CD4-positive, alpha-beta T cell (primary cell): Measurements from ENCODE around the gene SNU13. TPM values are rescaled to one million over a fixed set of nuclear protein-coding genes. Genes with fewer than 3 reads are reported as not detected.

ENCODE experiments used
- ATAC-seq: fragments of 200-7000 bp; cut with Tn5 transposase; one replicate; pipeline ENCODE4 v1.10.0; 2022; ENCODE audit warnings: mild to moderate bottlenecking; ENCODE audit not compliant: poor library complexity
- CTCF ChIA-PET: fragments of 350-600 bp; sonication (Branson Sonifier 250); formaldehyde crosslinking; loops from one replicate; lab custom pipeline; 2021; ENCODE audit warnings: antibody characterized with exemption, inconsistent platforms; lab: Charles Lee
- POLR2A ChIA-PET: fragments of 350-600 bp; sonication (Branson Sonifier 250); formaldehyde crosslinking; loops from one replicate; lab custom pipeline; 2021; ENCODE audit warnings: antibody characterized with exemption, inconsistent platforms; lab: Charles Lee
- DNase-seq, 14 experiments: peaks; one replicate each; pipeline ENCODE4 v3.0.0-alpha.2; 2013 to 2020; ENCODE audit warnings: mixed read lengths in 2 of 14
- H3K27ac ChIP-seq, 2 donors: one replicate each; pipeline versions ENCODE4 v1.5.1 to v1.7.0; 2013; ENCODE audit warnings: low read length in 2 of 2, low read depth in 1 of 2, mild to moderate bottlenecking in 1 of 2
- H3K27me3 ChIP-seq, 2 experiments: 1 replicate in 1 of 2; 2 replicates in 1 of 2; pipeline versions ENCODE4 v1.6.1 to v1.7.0; 2013; ENCODE audit warnings: low read length in 2 of 2, control low read depth in 1 of 2, mild to moderate bottlenecking in 1 of 2, moderate library complexity in 1 of 2; ENCODE audit not compliant: insufficient read depth in 2 of 2, control insufficient read depth in 1 of 2
- H3K36me3 ChIP-seq: one replicate; pipeline ENCODE4 v1.6.1; 2013; ENCODE audit warnings: low read length, control low read depth; ENCODE audit not compliant: insufficient read depth
- H3K4me1 ChIP-seq: one replicate; pipeline ENCODE4 v1.6.1; 2013; ENCODE audit warnings: low read length, control low read depth; ENCODE audit not compliant: insufficient read depth
- H3K4me3 ChIP-seq: one replicate; pipeline ENCODE4 v1.5.1; 2013; ENCODE audit warnings: mild to moderate bottlenecking, low read length, moderate library complexity
- H3K9me3 ChIP-seq, 2 experiments: 1 replicate in 1 of 2; 2 replicates in 1 of 2; pipeline versions ENCODE4 v1.6.1 to v1.7.0; 2013; ENCODE audit warnings: low read length in 2 of 2, mild to moderate bottlenecking in 2 of 2, control low read depth in 1 of 2, moderate library complexity in 1 of 2; ENCODE audit not compliant: control insufficient read depth in 1 of 2, insufficient read depth in 1 of 2
- H3K27ac Mint-ChIP-seq: one replicate; pipeline ENCODE4 v1.8.0; 2020; ENCODE audit warnings: mixed read lengths
- H3K27me3 Mint-ChIP-seq: one replicate; pipeline ENCODE4 v1.8.0; 2021; ENCODE audit warnings: mixed read lengths
- H3K36me3 Mint-ChIP-seq: one replicate; pipeline ENCODE4 v1.8.0; 2021; ENCODE audit warnings: low read depth, mixed read lengths
- H3K4me1 Mint-ChIP-seq: one replicate; pipeline ENCODE4 v1.8.0; 2021; ENCODE audit warnings: low read depth, mixed read lengths
- H3K4me3 Mint-ChIP-seq: one replicate; pipeline ENCODE4 v1.8.0; 2020; ENCODE audit warnings: mild to moderate bottlenecking, mixed read lengths
- H3K9me3 Mint-ChIP-seq: one replicate; pipeline ENCODE4 v1.8.0; 2020; ENCODE audit warnings: mixed read lengths
- CTCF ChIP-seq: fragments of 200-600 bp; IDR thresholded peaks from one replicate; pipeline ENCODE4 v1.8.0; 2022; ENCODE audit warnings: antibody characterized with exemption, mild to moderate bottlenecking
- intact Hi-C, 2 experiments: fragments of 100-400 bp; cut with DNase I in 1 of 2; cut with micrococcal nuclease in 1 of 2; formaldehyde crosslinking; loops; one replicate each; pipeline versions ENCODE4 v1.15.1 to v1.9.0; 2023 to 2025; cut with DNase I, micrococcal nuclease
- total RNA-seq, 174 experiments: library from RNA in 2 of 174; stranded (reverse) in 2 of 174; gene quantifications; one replicate each; pipeline ENCODE4 v1.2.3 and lab custom pipeline; 2021 to 2026

SNU13 gene
- total RNA-seq, 2 experiments from 2014 or later = 134 to 140 TPM

GRCh38 chr22:41681616-41682015, 7.1 kb downstream of the SNU13 start:
- H3K4me3 ChIP-seq = peak overlapping the region; percentile 75
- H3K4me3 Mint-ChIP-seq = peak overlapping the region; percentile 97
- DNase-seq = peak in 3 of 14 experiments; percentile 25 to 59 (median 26)
- no peaks in the 10 kb centered on the region for H3K27me3 ChIP-seq
- H3K36me3 Mint-ChIP-seq = peaks cover 61% of the 10 kb centered on the region
- CTCF ChIA-PET = interaction anchor here (1.6 to 1.9 kb wide), 2 partner anchors 15 kb away, joined by 4 to 7 read pairs; no protein-coding TSS in a partner anchor
- no peaks in the 10 kb centered on the region for H3K9me3 Mint-ChIP-seq
- intact Hi-C loops = loop anchor here in 1 of 2 experiments (5.0 kb wide), 1 partner anchor 59 kb away; the partner anchor contains the start of genes DESI1 and XRCC6
- peak overlapping the region; percentile 98 for H3K27ac Mint-ChIP-seq
- H3K4me1 ChIP-seq = peaks cover 38% of the 10 kb centered on the region
- TF ChIP-seq CTCF = no peak
- peaks cover 52% of the 10 kb centered on the region for H3K4me1 Mint-ChIP-seq
- no peaks in the 10 kb centered on the region for H3K9me3 ChIP-seq
- H3K36me3 ChIP-seq = peaks cover 38% of the 10 kb centered on the region
- ATAC-seq = peak; percentile 15
- POLR2A ChIA-PET = interaction anchor here (1.5 kb wide), 1 partner anchor 15 kb away, joined by 10 read pairs; no protein-coding TSS in a partner anchor
- no peaks in the 10 kb centered on the region for H3K27me3 Mint-ChIP-seq
- peak overlapping the region; percentile 86 to 95 for H3K27ac ChIP-seq

- intact Hi-C loops = no loop called here
- Histone ChIP-seq H3K4me1 (peaks cover 10% of the 10 kb centered on the region), H3K9me3 (no peaks in the 10 kb centered on the region), H3K27ac (no peak overlapping the region), H3K36me3 (peaks cover 73% of the 10 kb centered on the region), H3K27me3 (no peaks in the 10 kb centered on the region), H3K4me3 (no peak overlapping the region)
- TF ChIP-seq CTCF = no peak
- Mint-ChIP-seq H3K4me3 (no peak overlapping the region), H3K27ac (no peak overlapping the region), H3K4me1 (peaks cover 40% of the 10 kb centered on the region), H3K36me3 (peaks cover 83% of the 10 kb centered on the region), H3K9me3 (no peaks in the 10 kb centered on the region), H3K27me3 (no peaks in the 10 kb centered on the region)
- ATAC-seq (no peak), DNase-seq (no peak)
- CTCF ChIA-PET = interaction anchor here (1.5 kb wide), 1 partner anchor 9 kb away, joined by 8 read pairs; no protein-coding TSS in a partner anchor
- POLR2A ChIA-PET = no interaction called here
These were observed 12.5 kb downstream of the SNU13 start for GRCh38 chr22:41676134-41676533.

- peaks cover 71% of the 10 kb centered on the region for H3K36me3 Mint-ChIP-seq
- TF ChIP-seq CTCF = no peak
- ATAC-seq (no peak), DNase-seq (no peak)
- no peaks in the 10 kb centered on the region for H3K9me3 ChIP-seq
- no peaks in the 10 kb centered on the region for H3K27me3 Mint-ChIP-seq
- H3K9me3 Mint-ChIP-seq = no peaks in the 10 kb centered on the region
- intact Hi-C loops = no loop called here
- POLR2A ChIA-PET = no interaction called here
- H3K4me3 ChIP-seq = no peak overlapping the region
- peaks cover 5% of the 10 kb centered on the region for H3K4me1 ChIP-seq
- CTCF ChIA-PET = interaction anchor here (1.5 to 1.9 kb wide), 2 partner anchors 8 to 22 kb away, joined by 4 to 8 read pairs; no protein-coding TSS in a partner anchor
- H3K4me1 Mint-ChIP-seq = peaks cover 28% of the 10 kb centered on the region
- H3K27ac ChIP-seq = no peak overlapping the region
- no peaks in the 10 kb centered on the region for H3K27me3 ChIP-seq
- H3K36me3 ChIP-seq = peaks cover 66% of the 10 kb centered on the region
- no peak overlapping the region for H3K4me3 Mint-ChIP-seq
- peak overlapping the region; percentile 46 for H3K27ac Mint-ChIP-seq
These were observed 13.8 kb downstream of the SNU13 start for GRCh38 chr22:41674846-41675340.
